ENCODE measurements around the gene CPTP.

CPTP gene

GRCh38 chr1:1370771-1371300 is 46.2 kb downstream of the CPTP start:
- no peak for DNase-seq

- no peak for DNase-seq
Measured at GRCh38 chr1:1371364-1371745, 46.8 kb downstream of the CPTP start.

GRCh38 chr1:1371746-1372711 is 47.4 kb downstream of the CPTP start:
- peak; percentile 77 for DNase-seq

GRCh38 chr1:1373051-1373814 is 48.6 kb downstream of the CPTP start:
- no peak for DNase-seq

GRCh38 chr1:1373815-1374588 is 49.4 kb downstream of the CPTP start:
- DNase-seq: no peak

- DNase-seq: no peak
Measured at GRCh38 chr1:1374589-1374928, 50.0 kb downstream of the CPTP start.

GRCh38 chr1:1374929-1375662 is 50.5 kb downstream of the CPTP start, which contains the start of gene AURKAIP1:
Gene AURKAIP1 (minus strand): TSS chr1:1375207. CDS start chr1:1374756, 451 bp downstream.
- peak; percentile 96 for DNase-seq

GRCh38 chr1:1376551-1377226 is 52.1 kb downstream of the CPTP start:
- DNase-seq: no peak

- DNase-seq: no peak
Measured at GRCh38 chr1:1377540-1378205, 53.1 kb downstream of the CPTP start.
